ENCODE measurements around the gene CST9L. TPM values are rescaled to one million over a fixed set of nuclear protein-coding genes. Genes with fewer than 3 reads are reported as not detected.

The CST9L gene
- total RNA-seq, 1 experiment from 2014 or later = not detected

DNA sequence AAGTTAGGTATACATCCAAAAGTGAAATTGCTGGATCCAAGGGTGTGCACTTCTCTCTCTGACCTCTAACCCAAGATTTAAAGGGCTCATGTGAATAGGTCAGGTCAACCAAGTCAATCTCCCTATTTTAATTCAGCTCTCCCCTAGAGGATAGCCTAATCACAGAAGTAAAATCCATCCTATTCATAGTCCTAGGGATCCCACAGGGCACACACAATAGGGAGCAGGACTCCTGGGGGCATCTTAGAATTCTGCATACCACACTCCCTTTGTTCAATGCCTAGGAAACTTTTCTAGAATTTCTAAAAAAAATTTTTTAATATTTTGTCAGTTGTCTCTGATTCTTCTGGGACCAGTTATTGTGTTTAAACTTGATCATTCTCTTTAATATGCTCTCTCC is 35.1 kb downstream of the CST9L start:
- DNase-seq (ENCODE audit: low spot score) = no peak
- POLR2A ChIA-PET (ENCODE audit: low non-redundant PET) = no interaction called here
- no TSS peak for BruUV-seq (replicated peaks)
- Histone ChIP-seq H3K9me3 (ENCODE audit: low read depth, low read length, poor library complexity, severe bottlenecking) (no peaks in the 10 kb centered on the region), H3K4me3 (ENCODE audit: low read depth, low read length, poor library complexity, severe bottlenecking) (no peak overlapping the region), H3K4me1 (ENCODE audit: insufficient read depth, low read length, poor library complexity, severe bottlenecking) (no peaks in the 10 kb centered on the region), H3K27ac (ENCODE audit: low read depth, low read length, poor library complexity, severe bottlenecking) (no peak overlapping the region), H3K27me3 (replicated peaks; ENCODE audit: insufficient read depth, low read depth, low read length, poor library complexity) (no peaks in the 10 kb centered on the region), H3K36me3 (ENCODE audit: insufficient read depth, low read length, poor library complexity, severe bottlenecking) (no peaks in the 10 kb centered on the region)
- no peak for TF ChIP-seq EZH2 (IDR thresholded peaks at IDR 0.05; ENCODE audit: borderline replicate concordance, low read depth, low read length, poor library complexity, severe bottlenecking)
- intact Hi-C loops (cut with micrococcal nuclease; ENCODE audit: unreplicated experiment) = no loop called here
- CTCF ChIA-PET = no interaction called here

DNA sequence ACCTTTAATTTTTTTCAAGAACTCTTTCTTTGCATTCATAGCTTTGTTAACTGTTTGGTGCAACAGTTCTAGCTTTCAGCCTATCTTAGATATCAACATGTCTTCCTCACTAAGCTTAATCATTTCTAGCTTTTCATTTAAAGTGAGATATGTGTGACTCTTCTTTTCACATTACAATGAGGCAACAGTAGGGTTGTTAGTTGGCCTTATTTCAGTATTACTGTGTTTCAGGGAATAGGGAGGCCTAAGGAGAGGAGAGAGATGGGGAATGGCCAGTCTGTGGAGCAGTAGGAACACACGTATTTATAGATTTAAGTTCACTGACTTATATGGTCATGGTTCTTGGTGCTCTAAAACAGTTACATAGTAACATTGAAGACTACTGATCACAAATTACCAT is 35.8 kb downstream of the CST9L start:
- H3K4me3 ChIP-seq (ENCODE audit: low read depth, low read length, poor library complexity, severe bottlenecking) = no peak overlapping the region
- TF ChIP-seq, protein P1, sequence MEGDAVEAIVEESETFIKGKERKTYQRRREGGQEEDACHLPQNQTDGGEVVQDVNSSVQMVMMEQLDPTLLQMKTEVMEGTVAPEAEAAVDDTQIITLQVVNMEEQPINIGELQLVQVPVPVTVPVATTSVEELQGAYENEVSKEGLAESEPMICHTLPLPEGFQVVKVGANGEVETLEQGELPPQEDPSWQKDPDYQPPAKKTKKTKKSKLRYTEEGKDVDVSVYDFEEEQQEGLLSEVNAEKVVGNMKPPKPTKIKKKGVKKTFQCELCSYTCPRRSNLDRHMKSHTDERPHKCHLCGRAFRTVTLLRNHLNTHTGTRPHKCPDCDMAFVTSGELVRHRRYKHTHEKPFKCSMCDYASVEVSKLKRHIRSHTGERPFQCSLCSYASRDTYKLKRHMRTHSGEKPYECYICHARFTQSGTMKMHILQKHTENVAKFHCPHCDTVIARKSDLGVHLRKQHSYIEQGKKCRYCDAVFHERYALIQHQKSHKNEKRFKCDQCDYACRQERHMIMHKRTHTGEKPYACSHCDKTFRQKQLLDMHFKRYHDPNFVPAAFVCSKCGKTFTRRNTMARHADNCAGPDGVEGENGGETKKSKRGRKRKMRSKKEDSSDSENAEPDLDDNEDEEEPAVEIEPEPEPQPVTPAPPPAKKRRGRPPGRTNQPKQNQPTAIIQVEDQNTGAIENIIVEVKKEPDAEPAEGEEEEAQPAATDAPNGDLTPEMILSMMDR (conservative IDR thresholded peaks at IDR 0.05; ENCODE audit: low read depth, low read length) = no peak
- no peak for TF ChIP-seq EZH2 (IDR thresholded peaks at IDR 0.05; ENCODE audit: borderline replicate concordance, low read depth, low read length, poor library complexity, severe bottlenecking)
- intact Hi-C loops (cut with micrococcal nuclease; ENCODE audit: unreplicated experiment) = no loop called here
- CTCF ChIA-PET = no interaction called here
- DNase-seq (ENCODE audit: low spot score) = no peak
- H3K27ac ChIP-seq (ENCODE audit: low read depth, low read length, poor library complexity, severe bottlenecking) = no peak overlapping the region
- H3K27me3 ChIP-seq (replicated peaks; ENCODE audit: insufficient read depth, low read depth, low read length, poor library complexity) = no peaks in the 10 kb centered on the region
- H3K36me3 ChIP-seq (ENCODE audit: insufficient read depth, low read length, poor library complexity, severe bottlenecking) = no peaks in the 10 kb centered on the region
- H3K4me1 ChIP-seq (ENCODE audit: insufficient read depth, low read length, poor library complexity, severe bottlenecking) = no peaks in the 10 kb centered on the region
- H3K9me3 ChIP-seq (ENCODE audit: low read depth, low read length, poor library complexity, severe bottlenecking) = no peaks in the 10 kb centered on the region
- no TSS peak for BruUV-seq (replicated peaks)
- POLR2A ChIA-PET (ENCODE audit: low non-redundant PET) = no interaction called here

DNA sequence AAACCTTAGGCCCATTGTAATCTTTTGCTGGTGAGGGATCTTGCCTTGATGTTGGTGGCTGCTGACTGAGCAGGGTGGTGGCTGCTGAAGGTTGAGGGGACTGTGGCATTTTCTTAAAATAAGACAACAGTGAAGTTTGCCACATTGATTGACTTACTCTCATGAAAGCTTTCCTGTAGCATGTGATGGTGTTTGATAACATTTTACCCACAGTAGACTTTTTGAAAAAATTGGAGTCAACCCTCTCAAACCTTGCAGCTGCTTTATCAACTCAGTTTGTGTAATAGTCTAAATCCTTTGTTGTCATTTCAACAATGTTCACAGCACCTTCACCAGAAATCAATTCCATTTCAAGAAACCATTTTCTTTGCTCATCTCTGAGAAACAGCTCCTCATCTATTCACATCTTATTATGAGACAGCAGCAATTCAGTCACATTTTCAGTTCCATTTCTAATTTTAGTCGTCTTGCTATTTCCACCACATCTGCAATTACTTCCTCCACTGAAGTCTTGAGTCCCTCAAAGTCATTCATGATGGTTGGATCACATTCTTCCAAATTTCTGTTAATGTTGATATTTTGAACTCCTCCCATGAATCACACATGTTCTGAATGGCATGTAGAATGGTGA is 37.2 kb downstream of the CST9L start:
- Histone ChIP-seq H3K36me3 (ENCODE audit: insufficient read depth, low read length, poor library complexity, severe bottlenecking) (no peaks in the 10 kb centered on the region), H3K27me3 (replicated peaks; ENCODE audit: insufficient read depth, low read depth, low read length, poor library complexity) (no peaks in the 10 kb centered on the region), H3K4me3 (ENCODE audit: low read depth, low read length, poor library complexity, severe bottlenecking) (no peak overlapping the region), H3K9me3 (ENCODE audit: low read depth, low read length, poor library complexity, severe bottlenecking) (no peaks in the 10 kb centered on the region), H3K4me1 (ENCODE audit: insufficient read depth, low read length, poor library complexity, severe bottlenecking) (no peaks in the 10 kb centered on the region), H3K27ac (ENCODE audit: low read depth, low read length, poor library complexity, severe bottlenecking) (no peak overlapping the region)
- ChIA-PET CTCF (no interaction called here), POLR2A (ENCODE audit: low non-redundant PET) (no interaction called here)
- intact Hi-C loops (cut with micrococcal nuclease; ENCODE audit: unreplicated experiment) = no loop called here
- TF ChIP-seq EZH2 (IDR thresholded peaks at IDR 0.05; ENCODE audit: borderline replicate concordance, low read depth, low read length, poor library complexity, severe bottlenecking) = no peak
- TF ChIP-seq, protein P1 (conservative IDR thresholded peaks at IDR 0.05; ENCODE audit: low read depth, low read length) = no peak
- BruUV-seq (replicated peaks) = no TSS peak
- no peak for DNase-seq (ENCODE audit: low spot score)

DNA sequence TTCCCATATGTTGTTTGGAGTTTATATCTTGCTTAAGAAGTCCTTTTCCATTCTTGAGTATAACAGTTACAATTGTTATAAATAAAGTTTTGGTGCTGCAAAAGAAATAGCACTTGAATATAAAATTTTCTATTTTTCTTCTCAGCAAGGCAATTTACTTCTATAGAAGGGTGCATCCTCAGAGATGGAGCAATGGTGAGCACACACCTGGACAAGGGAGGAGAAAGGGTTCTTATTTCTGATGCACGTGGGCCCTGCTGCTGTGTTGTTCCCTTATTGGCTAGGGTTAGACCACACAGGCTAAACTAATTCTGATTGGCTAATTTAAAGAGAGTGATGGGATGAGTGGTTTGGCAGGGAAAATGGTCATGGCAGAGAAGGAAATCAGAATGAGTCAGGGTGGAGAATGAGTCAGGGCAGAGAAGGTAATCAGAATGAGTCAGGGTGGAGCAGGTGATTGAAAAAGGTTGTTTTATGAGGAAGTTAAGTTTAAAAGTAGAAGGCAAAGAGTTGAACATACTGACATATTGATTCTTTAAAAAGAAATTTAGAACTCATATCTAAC is 39.3 kb downstream of the CST9L start:
- no peak for DNase-seq (ENCODE audit: low spot score)
- BruUV-seq (replicated peaks) = no TSS peak
- Histone ChIP-seq H3K36me3 (ENCODE audit: insufficient read depth, low read length, poor library complexity, severe bottlenecking) (no peaks in the 10 kb centered on the region), H3K27ac (ENCODE audit: low read depth, low read length, poor library complexity, severe bottlenecking) (no peak overlapping the region), H3K4me3 (ENCODE audit: low read depth, low read length, poor library complexity, severe bottlenecking) (no peak overlapping the region), H3K4me1 (ENCODE audit: insufficient read depth, low read length, poor library complexity, severe bottlenecking) (no peaks in the 10 kb centered on the region), H3K9me3 (ENCODE audit: low read depth, low read length, poor library complexity, severe bottlenecking) (no peaks in the 10 kb centered on the region), H3K27me3 (replicated peaks; ENCODE audit: insufficient read depth, low read depth, low read length, poor library complexity) (no peaks in the 10 kb centered on the region)
- no peak for TF ChIP-seq EZH2 (IDR thresholded peaks at IDR 0.05; ENCODE audit: borderline replicate concordance, low read depth, low read length, poor library complexity, severe bottlenecking)
- TF ChIP-seq, protein P1 (conservative IDR thresholded peaks at IDR 0.05; ENCODE audit: low read depth, low read length) = no peak
- ChIA-PET POLR2A (ENCODE audit: low non-redundant PET) (no interaction called here), CTCF (no interaction called here)
- intact Hi-C loops (cut with micrococcal nuclease; ENCODE audit: unreplicated experiment) = no loop called here
